B cell (primary cell): ENCODE data around the gene STRIP1. TPM values are rescaled to one million over a fixed set of nuclear protein-coding genes. Genes with fewer than 3 reads are reported as not detected.

Source experiments
- ATAC-seq: fragments of 200-7000 bp; cut with Tn5 transposase; one replicate; pipeline ENCODE4 v1.10.0; 2021; ENCODE audit warnings: low read depth, mild to moderate bottlenecking, moderate number of reproducible peaks, moderate library complexity
- CTCF ChIA-PET: fragments of 350-600 bp; sonication (Branson Sonifier 250); formaldehyde crosslinking; loops from one replicate; lab custom pipeline; 2021; ENCODE audit warnings: antibody characterized with exemption, inconsistent platforms; lab: Charles Lee
- POLR2A ChIA-PET: fragments of 350-600 bp; sonication (Branson Sonifier 250); formaldehyde crosslinking; loops from one replicate; lab custom pipeline; 2021; ENCODE audit warnings: antibody characterized with exemption; lab: Charles Lee
- DNase-seq: peaks from one replicate; pipeline ENCODE4 v3.0.0; 2013
- H2AFZ ChIP-seq: 2 replicates; pipeline ENCODE4 v1.6.1; 2012; ENCODE audit warnings: mild to moderate bottlenecking, low read depth, low read length; ENCODE audit not compliant: insufficient read depth, poor library complexity, severe bottlenecking
- H3K27ac ChIP-seq, 2 donors: 1 replicate in 1 of 2; 2 replicates in 1 of 2; pipeline ENCODE4 v1.5.1; 2012 to 2013; ENCODE audit warnings: low read length in 2 of 2, mild to moderate bottlenecking in 2 of 2, moderate library complexity in 1 of 2
- H3K27me3 ChIP-seq, 4 experiments: fragments of 200-600 bp in 1 of 4; sonication (generic) in 1 of 4; replicated peaks in 1 of 4; 1 replicate in 2 of 4; 2 replicates in 2 of 4; pipeline versions ENCODE4 v1.6.1 to v1.7.0; 2013 to 2016; ENCODE audit warnings: low read length in 3 of 4, mild to moderate bottlenecking in 2 of 4, mixed read lengths in 1 of 4, moderate library complexity in 1 of 4; ENCODE audit not compliant: insufficient read depth in 4 of 4, control insufficient read depth in 3 of 4; ENCODE audit errors: control extremely low read depth in 1 of 4
- H3K36me3 ChIP-seq, 2 experiments: replicated peaks in 1 of 2; 1 replicate in 1 of 2; 2 replicates in 1 of 2; pipeline versions ENCODE4 v1.6.1 to v1.7.1; 2013; ENCODE audit warnings: low read length in 1 of 2; ENCODE audit not compliant: insufficient read depth in 2 of 2, control insufficient read depth in 1 of 2; ENCODE audit errors: control extremely low read depth in 1 of 2, extremely low read depth in 1 of 2
- H3K4me1 ChIP-seq, 2 donors: fragments of 200-600 bp in 1 of 2; sonication (generic) in 1 of 2; 1 replicate in 1 of 2; 2 replicates in 1 of 2; pipeline versions ENCODE4 v1.5.1 to v1.6.1; 2013 to 2017; ENCODE audit warnings: low read length in 2 of 2; ENCODE audit not compliant: control insufficient read depth in 2 of 2, insufficient read depth in 2 of 2
- H3K4me2 ChIP-seq: replicated peaks from 2 replicates; pipeline ENCODE3; 2012; ENCODE audit warnings: mild to moderate bottlenecking, low read depth, low read length; ENCODE audit not compliant: poor library complexity, severe bottlenecking
- H3K4me3 ChIP-seq, 5 experiments: fragments of 200-600 bp in 1 of 5; sonication (generic) in 1 of 5; 1 replicate in 3 of 5; 2 replicates in 2 of 5; pipeline versions ENCODE4 v1.5.1 to v1.7.0; 2011 to 2016; ENCODE audit warnings: low read length in 4 of 5, mild to moderate bottlenecking in 4 of 5, low read depth in 2 of 5, control low read depth in 1 of 5, moderate library complexity in 1 of 5; ENCODE audit not compliant: insufficient read depth in 1 of 5; ENCODE audit errors: control extremely low read depth in 1 of 5, extremely low read depth in 1 of 5
- H3K79me2 ChIP-seq: fragments of 200-600 bp; sonication (generic); one replicate; pipeline ENCODE4 v1.6.0; 2016; ENCODE audit warnings: low read length; ENCODE audit not compliant: control insufficient read depth, insufficient read depth
- H3K9ac ChIP-seq: fragments of 200-600 bp; sonication (generic); 2 replicates; pipeline ENCODE4 v1.6.1; 2017; ENCODE audit warnings: mild to moderate bottlenecking, low read length, moderate library complexity
- H3K9me3 ChIP-seq, 3 donors: one replicate each; pipeline versions ENCODE4 v1.6.1 to v1.7.1; 2013; ENCODE audit warnings: low read length in 2 of 3; ENCODE audit not compliant: control insufficient read depth in 2 of 3, insufficient read depth in 1 of 3; ENCODE audit errors: control extremely low read depth in 1 of 3
- H4K20me1 ChIP-seq: 2 replicates; pipeline ENCODE4 v1.6.0; 2012; ENCODE audit warnings: mild to moderate bottlenecking, low read length; ENCODE audit not compliant: insufficient read depth, control insufficient read depth, poor library complexity, severe bottlenecking
- H3K27ac Mint-ChIP-seq: one replicate; pipeline ENCODE4 v1.8.0; 2021; ENCODE audit warnings: mixed read lengths
- H3K27me3 Mint-ChIP-seq: one replicate; pipeline ENCODE4 v1.8.0; 2021; ENCODE audit warnings: mixed read lengths
- H3K4me1 Mint-ChIP-seq: one replicate; pipeline ENCODE4 v1.8.0; 2021; ENCODE audit warnings: mixed read lengths
- H3K4me3 Mint-ChIP-seq: one replicate; pipeline ENCODE4 v1.8.0; 2021; ENCODE audit warnings: mixed read lengths
- H3K9me3 Mint-ChIP-seq: one replicate; pipeline ENCODE4 v1.8.0; 2022; ENCODE audit warnings: mixed read lengths; ENCODE audit not compliant: insufficient read depth
- EZH2 ChIP-seq: IDR thresholded peaks from 2 replicates; pipeline ENCODE4 v1.6.1; 2012; ENCODE audit warnings: borderline replicate concordance, low read depth, mild to moderate bottlenecking, moderate library complexity, low read length; ENCODE audit not compliant: insufficient read depth, poor library complexity, severe bottlenecking
- WGBS: methylation state at CpG from one replicate; pipeline ENCODE4 v1.1.5; 2013; ENCODE audit warnings: missing lambda C conversion rate; ENCODE audit not compliant: insufficient coverage; 5-methylcytosine and 5-hydroxymethylcytosine counted together
- intact Hi-C: fragments of 100-400 bp; cut with micrococcal nuclease; formaldehyde crosslinking; loops from one replicate; pipeline ENCODE4 v1.10.0; 2022
- polyA plus RNA-seq: library from polyadenylated mRNA; depleted of rRNA; stranded (reverse); fragments of >200 nt; gene quantifications from 2 replicates; pipeline ENCODE4 v1.2.3, GENCODE V29; 2012
- total RNA-seq, 2 donors: library from RNA; stranded (reverse); fragments of 120-200 nt in 1 of 2; gene quantifications; 1 replicate in 1 of 2; 2 replicates in 1 of 2; pipeline versions ENCODE4 v1.2.3 to v1.2.4, GENCODE V29; 2013 to 2022
- TF ChIP-seq, protein P1 (sequence below): fragments of 200-600 bp; IDR thresholded peaks from one replicate; pipeline ENCODE4 v1.8.0; 2022; ENCODE audit warnings: antibody characterized with exemption, mild to moderate bottlenecking

STRIP1 gene
- total and polyA plus RNA-seq, 2 donors (not counting 1 experiment from before 2014, with no cell fraction given), result 41.5 to 105 TPM

DNA sequence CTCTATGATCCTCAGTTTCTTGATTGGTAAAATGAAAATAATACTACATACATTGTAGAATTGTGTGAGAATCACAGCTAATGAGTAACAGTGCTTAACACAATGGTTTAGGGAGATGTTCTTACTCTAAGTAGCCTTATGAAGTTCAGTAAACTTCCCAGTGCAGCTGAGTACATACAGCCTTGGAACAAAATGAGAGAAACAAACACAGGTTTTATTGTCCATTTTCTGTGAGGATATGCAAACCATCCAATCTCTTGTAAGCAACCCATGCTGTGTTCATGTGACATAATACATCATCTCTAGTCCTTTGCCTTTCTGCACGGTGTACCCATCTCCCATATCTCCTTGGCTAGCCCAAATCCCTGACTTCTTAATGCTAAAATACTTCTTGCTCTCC, 14.7 kb upstream of the STRIP1 start:
- WGBS, result no CpG with 5 or more reads among the region's 1 CpG
- Mint-ChIP-seq H3K9me3 (no peaks in the 10 kb centered on the region), H3K4me1 (peaks cover 10% of the 10 kb centered on the region), H3K27ac (no peak overlapping the region), H3K27me3 (no peaks in the 10 kb centered on the region), H3K4me3 (no peak overlapping the region)
- Histone ChIP-seq H2AFZ (no peak overlapping the region), H3K79me2 (no peaks in the 10 kb centered on the region), H3K4me3 (no peak overlapping the region), H4K20me1 (no peaks in the 10 kb centered on the region), H3K27me3 (no peaks in the 10 kb centered on the region), H3K4me1 (peaks cover 0 to 6% of the 10 kb centered on the region in 2 donors), H3K4me2 (no peak overlapping the region), H3K9me3 (no peaks in the 10 kb centered on the region), H3K9ac (no peak overlapping the region), H3K36me3 (peaks cover 2 to 85% of the 10 kb centered on the region in 2 experiments), H3K27ac (no peak overlapping the region)
- no peak for DNase-seq
- ChIA-PET CTCF (interaction anchor here (1.3 to 6.8 kb wide), 4 partner anchors 8 to 378 kb away, joined by 3 to 52 read pairs (median 6); no protein-coding TSS in a partner anchor), POLR2A (no interaction called here)
- intact Hi-C loops, result loop anchor here (10.0 kb wide), 1 partner anchor 975 kb away; the partner anchor contains the start of gene WDR47
- TF ChIP-seq, protein P1, sequence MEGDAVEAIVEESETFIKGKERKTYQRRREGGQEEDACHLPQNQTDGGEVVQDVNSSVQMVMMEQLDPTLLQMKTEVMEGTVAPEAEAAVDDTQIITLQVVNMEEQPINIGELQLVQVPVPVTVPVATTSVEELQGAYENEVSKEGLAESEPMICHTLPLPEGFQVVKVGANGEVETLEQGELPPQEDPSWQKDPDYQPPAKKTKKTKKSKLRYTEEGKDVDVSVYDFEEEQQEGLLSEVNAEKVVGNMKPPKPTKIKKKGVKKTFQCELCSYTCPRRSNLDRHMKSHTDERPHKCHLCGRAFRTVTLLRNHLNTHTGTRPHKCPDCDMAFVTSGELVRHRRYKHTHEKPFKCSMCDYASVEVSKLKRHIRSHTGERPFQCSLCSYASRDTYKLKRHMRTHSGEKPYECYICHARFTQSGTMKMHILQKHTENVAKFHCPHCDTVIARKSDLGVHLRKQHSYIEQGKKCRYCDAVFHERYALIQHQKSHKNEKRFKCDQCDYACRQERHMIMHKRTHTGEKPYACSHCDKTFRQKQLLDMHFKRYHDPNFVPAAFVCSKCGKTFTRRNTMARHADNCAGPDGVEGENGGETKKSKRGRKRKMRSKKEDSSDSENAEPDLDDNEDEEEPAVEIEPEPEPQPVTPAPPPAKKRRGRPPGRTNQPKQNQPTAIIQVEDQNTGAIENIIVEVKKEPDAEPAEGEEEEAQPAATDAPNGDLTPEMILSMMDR, result no peak
- TF ChIP-seq EZH2, result no peak
- ATAC-seq, result no peak

- no peak overlapping the region for H3K4me3 Mint-ChIP-seq
- no peak overlapping the region for H3K9ac ChIP-seq
- ATAC-seq (no peak), DNase-seq (no peak)
- H2AFZ ChIP-seq, result no peak overlapping the region
- CTCF ChIA-PET, result interaction anchor here (1.2 to 2.8 kb wide), 3 partner anchors 10 to 244 kb away, joined by 4 to 7 read pairs (median 4); partner anchors contain the start of gene AHCYL1
- H3K27ac Mint-ChIP-seq, result no peak overlapping the region
- no peaks in the 10 kb centered on the region for H3K9me3 ChIP-seq
- no peaks in the 10 kb centered on the region for H3K27me3 ChIP-seq
- H3K9me3 Mint-ChIP-seq, result no peaks in the 10 kb centered on the region
- H3K4me2 ChIP-seq, result no peak overlapping the region
- intact Hi-C loops, result no loop called here
- no peaks in the 10 kb centered on the region for H3K27me3 Mint-ChIP-seq
- H3K79me2 ChIP-seq, result no peaks in the 10 kb centered on the region
- WGBS, result 100% methylated on average over 1 of the region's 3 CpGs
- H3K4me3 ChIP-seq, result no peak overlapping the region
- H3K27ac ChIP-seq, result no peak overlapping the region
- H3K36me3 ChIP-seq, result peaks cover 2 to 70% of the 10 kb centered on the region in 2 experiments
- TF ChIP-seq EZH2, result no peak
- TF ChIP-seq, protein P1, result no peak
- H3K4me1 Mint-ChIP-seq, result peaks cover 12% of the 10 kb centered on the region
- POLR2A ChIA-PET, result no interaction called here
- no peaks in the 10 kb centered on the region for H4K20me1 ChIP-seq
- peaks cover 0 to 6% of the 10 kb centered on the region in 2 donors for H3K4me1 ChIP-seq
These were observed 13.1 kb upstream of the STRIP1 start for GRCh38 chr1:110021285-110021684.
